Trophoblast cell (in vitro differentiated cells and primary cell): ENCODE measurements around the gene TSPAN4.

Experiments used
- DNase-seq, 2 donors: peaks; one replicate each; pipeline ENCODE4 v3.0.0-alpha.2; 2016
- H2AFZ ChIP-seq: 2 replicates; pipeline ENCODE4 v1.6.1; 2013; ENCODE audit warnings: low read length, moderate library complexity, mild to moderate bottlenecking; ENCODE audit not compliant: insufficient read depth, poor library complexity
- H2AK5ac ChIP-seq: 2 replicates; pipeline ENCODE4 v1.6.1; 2013; ENCODE audit warnings: mild to moderate bottlenecking, low read length
- H2BK120ac ChIP-seq: 2 replicates; pipeline ENCODE4 v1.6.1; 2013; ENCODE audit warnings: low read length, mild to moderate bottlenecking, moderate library complexity; ENCODE audit not compliant: insufficient read depth, poor library complexity
- H2BK12ac ChIP-seq: 2 replicates; pipeline ENCODE4 v1.6.1; 2013; ENCODE audit warnings: mild to moderate bottlenecking, low read length, moderate library complexity
- H2BK5ac ChIP-seq: 2 replicates; pipeline ENCODE4 v1.6.1; 2013; ENCODE audit warnings: low read length, low read depth, moderate library complexity, mild to moderate bottlenecking; ENCODE audit not compliant: poor library complexity
- H3K14ac ChIP-seq: 2 replicates; pipeline ENCODE4 v1.6.1; 2013; ENCODE audit warnings: mild to moderate bottlenecking, low read length
- H3K18ac ChIP-seq: 2 replicates; pipeline ENCODE4 v1.6.1; 2013; ENCODE audit warnings: mild to moderate bottlenecking, low read length
- H3K23ac ChIP-seq: 2 replicates; pipeline ENCODE4 v1.6.1; 2013; ENCODE audit warnings: low read length
- H3K27ac ChIP-seq: 2 replicates; pipeline ENCODE4 v1.5.1; 2013; ENCODE audit warnings: low read depth, mild to moderate bottlenecking, inconsistent platforms, low read length, moderate library complexity
- H3K27me3 ChIP-seq: 2 replicates; pipeline ENCODE4 v1.6.1; 2013; ENCODE audit warnings: inconsistent platforms, mild to moderate bottlenecking, low read length, moderate library complexity; ENCODE audit not compliant: insufficient read depth
- H3K36me3 ChIP-seq, 2 experiments: 1 replicate in 1 of 2; 2 replicates in 1 of 2; pipeline ENCODE4 v1.6.1; 2013; ENCODE audit warnings: low read length in 2 of 2, mild to moderate bottlenecking in 2 of 2, moderate library complexity in 1 of 2; ENCODE audit not compliant: insufficient read depth in 2 of 2, control insufficient read depth in 1 of 2
- H3K4ac ChIP-seq: 2 replicates; pipeline ENCODE4 v1.6.1; 2013; ENCODE audit warnings: low read depth, mild to moderate bottlenecking, low read length, moderate library complexity
- H3K4me1 ChIP-seq, 2 experiments: 1 replicate in 1 of 2; 2 replicates in 1 of 2; pipeline ENCODE4 v1.6.1; 2013; ENCODE audit warnings: low read length in 2 of 2, mild to moderate bottlenecking in 2 of 2, moderate library complexity in 1 of 2; ENCODE audit not compliant: insufficient read depth in 2 of 2, control insufficient read depth in 1 of 2
- H3K4me2 ChIP-seq: 2 replicates; pipeline ENCODE4 v1.6.1; 2013; ENCODE audit warnings: inconsistent platforms, mild to moderate bottlenecking, low read length, moderate library complexity
- H3K4me3 ChIP-seq: 2 replicates; pipeline ENCODE4 v1.5.1; 2013; ENCODE audit warnings: mild to moderate bottlenecking, low read depth, low read length, inconsistent platforms
- H3K79me1 ChIP-seq: one replicate; pipeline ENCODE4 v1.6.1; 2013; ENCODE audit warnings: low read length
- H3K79me2 ChIP-seq: 2 replicates; pipeline ENCODE4 v1.6.1; 2013; ENCODE audit warnings: low read length, mild to moderate bottlenecking; ENCODE audit not compliant: control insufficient read depth, insufficient read depth, poor library complexity
- H3K9ac ChIP-seq: 2 replicates; pipeline ENCODE4 v1.6.1; 2013; ENCODE audit warnings: mild to moderate bottlenecking, low read length
- H3K9me3 ChIP-seq: 2 replicates; pipeline ENCODE4 v1.6.1; 2013; ENCODE audit warnings: low read depth, mild to moderate bottlenecking, control low read depth, inconsistent platforms, low read length; ENCODE audit not compliant: insufficient read depth
- H4K12ac ChIP-seq: 2 replicates; pipeline ENCODE4 v1.6.1; 2013; ENCODE audit warnings: low read depth, mild to moderate bottlenecking, low read length, moderate library complexity
- H4K8ac ChIP-seq: 2 replicates; pipeline ENCODE4 v1.6.1; 2013; ENCODE audit warnings: low read depth, mild to moderate bottlenecking, low read length, moderate library complexity
- H4K91ac ChIP-seq: one replicate; pipeline ENCODE4 v1.6.1; 2013; ENCODE audit warnings: low read depth, mild to moderate bottlenecking, low read length, moderate library complexity
- WGBS: extraction: QIAGEN DNeasy Blood & Tissue Kit; methylation state at CpG from one replicate; pipeline ENCODE4 v1.1.7; 2013; ENCODE audit warnings: missing lambda C conversion rate; ENCODE audit not compliant: insufficient read length, insufficient coverage; ENCODE audit errors: extremely low coverage; 5-methylcytosine and 5-hydroxymethylcytosine counted together

Gene TSPAN4

GRCh38 chr11:847876-848275, 5.2 kb downstream of the TSPAN4 start:
- Histone ChIP-seq H3K4me2 (no peak overlapping the region), H4K91ac (no peak overlapping the region), H3K14ac (no peak overlapping the region), H3K27me3 (peaks cover 14% of the 10 kb centered on the region), H2BK5ac (no peak overlapping the region), H2BK12ac (no peak overlapping the region), H3K4ac (no peak overlapping the region), H3K9ac (no peak overlapping the region), H3K9me3 (no peaks in the 10 kb centered on the region), H3K23ac (no peak overlapping the region), H2AK5ac (no peak overlapping the region), H3K4me3 (no peak overlapping the region), H4K12ac (no peak overlapping the region), H3K4me1 (peaks cover 24 to 33% of the 10 kb centered on the region in 2 experiments), H4K8ac (no peak overlapping the region), H3K27ac (no peak overlapping the region), H3K79me1 (peaks cover 8% of the 10 kb centered on the region), H2AFZ (no peak overlapping the region), H3K18ac (no peak overlapping the region), H2BK120ac (no peak overlapping the region), H3K79me2 (no peaks in the 10 kb centered on the region), H3K36me3 (no peaks in the 10 kb centered on the region)
- no peak for DNase-seq
- WGBS, result no CpG with 5 or more reads among the region's 18 CpGs

- Histone ChIP-seq H2BK5ac (no peak overlapping the region), H2BK120ac (no peak overlapping the region), H3K23ac (no peak overlapping the region), H3K79me1 (peaks cover 4% of the 10 kb centered on the region), H4K91ac (no peak overlapping the region), H3K18ac (no peak overlapping the region), H3K79me2 (no peaks in the 10 kb centered on the region), H3K4me2 (no peak overlapping the region), H2AK5ac (no peak overlapping the region), H3K9me3 (no peaks in the 10 kb centered on the region), H2BK12ac (no peak overlapping the region), H3K4me3 (no peak overlapping the region), H3K27me3 (peaks cover 14% of the 10 kb centered on the region), H3K4ac (no peak overlapping the region), H3K36me3 (no peaks in the 10 kb centered on the region), H3K27ac (no peak overlapping the region), H4K8ac (no peak overlapping the region), H3K9ac (no peak overlapping the region), H3K14ac (no peak overlapping the region), H3K4me1 (peaks cover 22 to 30% of the 10 kb centered on the region in 2 experiments), H2AFZ (no peak overlapping the region), H4K12ac (no peak overlapping the region)
- DNase-seq, result peak in 1 of 2 donors; percentile 33
- WGBS, result no CpG with 5 or more reads among the region's 14 CpGs
These were observed 5.8 kb downstream of the TSPAN4 start for GRCh38 chr11:848380-848931.

- Histone ChIP-seq H3K4me1 (peaks cover 15 to 21% of the 10 kb centered on the region in 2 experiments), H3K14ac (no peak overlapping the region), H3K4me3 (peak overlapping the region; percentile 62), H2BK5ac (no peak overlapping the region), H2AFZ (peak overlapping the region; percentile 1), H3K36me3 (no peaks in the 10 kb centered on the region), H3K23ac (no peak overlapping the region), H4K8ac (no peak overlapping the region), H2BK120ac (no peak overlapping the region), H3K79me1 (no peaks in the 10 kb centered on the region), H3K79me2 (no peaks in the 10 kb centered on the region), H4K91ac (no peak overlapping the region), H3K4ac (no peak overlapping the region), H3K18ac (no peak overlapping the region), H4K12ac (no peak overlapping the region), H3K27me3 (peaks cover 14% of the 10 kb centered on the region), H3K27ac (no peak overlapping the region), H3K9me3 (no peaks in the 10 kb centered on the region), H2AK5ac (no peak overlapping the region), H2BK12ac (no peak overlapping the region), H3K9ac (no peak overlapping the region), H3K4me2 (peak overlapping the region; percentile 92)
- no CpG with 5 or more reads among the region's 71 CpGs for WGBS
- DNase-seq, result peak in 1 of 2 donors; percentile 28
These were observed 6.6 kb downstream of the TSPAN4 start for GRCh38 chr11:849104-849824.

- Histone ChIP-seq H3K27ac (no peak overlapping the region), H2AFZ (peak overlapping the region; percentile 12), H3K23ac (no peak overlapping the region), H3K36me3 (no peaks in the 10 kb centered on the region), H3K4me2 (peak overlapping the region; percentile 92), H3K79me2 (no peaks in the 10 kb centered on the region), H3K9ac (no peak overlapping the region), H2BK12ac (no peak overlapping the region), H3K79me1 (no peaks in the 10 kb centered on the region), H3K4me1 (peaks cover 11 to 15% of the 10 kb centered on the region in 2 experiments), H4K8ac (no peak overlapping the region), H4K91ac (no peak overlapping the region), H3K18ac (no peak overlapping the region), H2BK120ac (no peak overlapping the region), H4K12ac (no peak overlapping the region), H3K4me3 (peak overlapping the region; percentile 64), H2BK5ac (no peak overlapping the region), H3K14ac (no peak overlapping the region), H3K9me3 (no peaks in the 10 kb centered on the region), H2AK5ac (no peak overlapping the region), H3K4ac (no peak overlapping the region), H3K27me3 (peaks cover 14% of the 10 kb centered on the region)
- no CpG with 5 or more reads among the region's 97 CpGs for WGBS
- DNase-seq, result peak in 1 of 2 donors; percentile 30
These were observed 7.5 kb downstream of the TSPAN4 start for GRCh38 chr11:849951-850774.
